K562 (cell line): ENCODE data around the gene RTL10. TPM values are rescaled to one million over a fixed set of nuclear protein-coding genes. Genes with fewer than 3 reads are reported as not detected.

Source experiments
- DMBX1 ChIP-seq: fragments of 250-450 bp; sonication (Bioruptor Pico); IDR thresholded peaks from 2 replicates; pipeline ENCODE4 v1.8.0; 2022; ENCODE audit warnings: inconsistent platforms, mild to moderate bottlenecking, moderate library complexity, borderline replicate concordance
- GTF2E2 ChIP-seq: fragments of 200-800 bp; sonication (Bioruptor generic); IDR thresholded peaks from 2 replicates; pipeline ENCODE4 v1.6.1; 2016; ENCODE audit warnings: missing genetic modification characterization, missing compliant biosample characterization
- MTA2 ChIP-seq: fragments of 450-650 bp; IDR thresholded peaks from 2 replicates; pipeline ENCODE4 v1.6.1; 2016; ENCODE audit warnings: low read depth
- MXI1 ChIP-seq: IDR thresholded peaks from 2 replicates; pipeline ENCODE4 v1.6.1; 2011; ENCODE audit warnings: low read depth, mild to moderate bottlenecking, improper control_type of control experiment, low read length
- POLR2H ChIP-seq: IDR thresholded peaks from 2 replicates; pipeline ENCODE4 v1.6.1; 2016; ENCODE audit warnings: missing genetic modification characterization, low read depth, mild to moderate bottlenecking, control low read depth, missing compliant biosample characterization, moderate library complexity
- RB1 ChIP-seq: fragments of 450-650 bp; IDR thresholded peaks from 2 replicates; pipeline ENCODE4 v1.6.1; 2017; ENCODE audit warnings: low read depth, mild to moderate bottlenecking
- RBM14 ChIP-seq: fragments of 200-400 bp; formaldehyde crosslinking; IDR thresholded peaks from 2 replicates; pipeline ENCODE4 v1.6.1; 2018; ENCODE audit warnings: low read depth, mild to moderate bottlenecking, low read length, moderate library complexity, borderline replicate concordance; ENCODE audit not compliant: insufficient read depth
- SETDB1 ChIP-seq: IDR thresholded peaks from one replicate; pipeline ENCODE4 v1.6.1; 2012; ENCODE audit warnings: low read length, control low read depth, inconsistent platforms
- SMARCA4 ChIP-seq: fragments of 450-650 bp; IDR thresholded peaks from 2 replicates; pipeline ENCODE4 v1.6.1; 2016
- ZNF184 ChIP-seq: sonication (generic); formaldehyde crosslinking; IDR thresholded peaks from 2 replicates; pipeline ENCODE4 v1.5.0; 2020; ENCODE audit warnings: missing genetic modification reagents
- ZNF584 ChIP-seq: fragments of 200-800 bp; sonication (Bioruptor generic); IDR thresholded peaks from 2 replicates; pipeline ENCODE4 v1.6.1; 2016; ENCODE audit warnings: low read depth, mild to moderate bottlenecking, missing genetic modification characterization, missing compliant biosample characterization
- ZNF79 ChIP-seq: fragments of 250-450 bp; sonication (Bioruptor Pico); IDR thresholded peaks from 2 replicates; pipeline ENCODE4 v1.4.0; 2020; ENCODE audit warnings: low read depth, mild to moderate bottlenecking, moderate library complexity
- polyA plus RNA-seq, 8 experiments: library from polyadenylated mRNA; depleted of rRNA in 4 of 8; stranded (reverse) in 5 of 8; unstranded in 3 of 8; fragments of >200 nt; fragmentation: Nextera tagmentation in 2 of 8; fragmentation: Illumina TruSeq in 1 of 8; extraction: Ambion mirVana in 2 of 8; extraction: Trizol in 1 of 8; gene quantifications; 2 replicates each; pipeline versions ENCODE4 v1.2.1 to v1.2.3, GENCODE V29; 2011 to 2014; ENCODE audit warnings: inconsistent platforms in 1 of 8, missing spikeins in 1 of 8
- total RNA-seq, 7 experiments: library from RNA; depleted of rRNA in 6 of 7; stranded (reverse); fragments of >200 nt in 6 of 7; fragmentation: Illumina TruSeq in 2 of 7; extraction: Trizol in 2 of 7; gene quantifications; 2 replicates each; pipeline versions ENCODE4 v1.2.1 to v1.2.3, GENCODE V29; 2011 to 2021; ENCODE audit warnings: low replicate concordance in 1 of 7
- TF ChIP-seq, protein P1 (sequence below): fragments of 150-350 bp; conservative IDR thresholded peaks from 2 replicates; pipeline ENCODE4 v1.6.1; 2014; ENCODE audit warnings: low read length
- TF ChIP-seq, protein P2 (sequence below): fragments of 450-650 bp; formaldehyde crosslinking; IDR thresholded peaks from 2 replicates; pipeline ENCODE4 v1.4.0; 2022; ENCODE audit warnings: missing genetic modification characterization
- TF ChIP-seq, protein P3 (sequence below), 2 experiments: fragments of 450-650 bp in 1 of 2; sonication (generic) in 1 of 2; formaldehyde crosslinking in 1 of 2; IDR thresholded peaks; 2 replicates each; pipeline versions ENCODE4 v1.7.1 to v1.9.0; 2016 to 2022; ENCODE audit warnings: inconsistent platforms in 1 of 2, mild to moderate bottlenecking in 1 of 2, missing genetic modification reagents in 1 of 2

Gene RTL10
- total and polyA plus RNA-seq, 9 of the 15 experiments (the other 6 are each of a cell fraction or from before 2014, with no cell fraction given) = 19.8 to 75.5 (median 32.5) TPM

DNA sequence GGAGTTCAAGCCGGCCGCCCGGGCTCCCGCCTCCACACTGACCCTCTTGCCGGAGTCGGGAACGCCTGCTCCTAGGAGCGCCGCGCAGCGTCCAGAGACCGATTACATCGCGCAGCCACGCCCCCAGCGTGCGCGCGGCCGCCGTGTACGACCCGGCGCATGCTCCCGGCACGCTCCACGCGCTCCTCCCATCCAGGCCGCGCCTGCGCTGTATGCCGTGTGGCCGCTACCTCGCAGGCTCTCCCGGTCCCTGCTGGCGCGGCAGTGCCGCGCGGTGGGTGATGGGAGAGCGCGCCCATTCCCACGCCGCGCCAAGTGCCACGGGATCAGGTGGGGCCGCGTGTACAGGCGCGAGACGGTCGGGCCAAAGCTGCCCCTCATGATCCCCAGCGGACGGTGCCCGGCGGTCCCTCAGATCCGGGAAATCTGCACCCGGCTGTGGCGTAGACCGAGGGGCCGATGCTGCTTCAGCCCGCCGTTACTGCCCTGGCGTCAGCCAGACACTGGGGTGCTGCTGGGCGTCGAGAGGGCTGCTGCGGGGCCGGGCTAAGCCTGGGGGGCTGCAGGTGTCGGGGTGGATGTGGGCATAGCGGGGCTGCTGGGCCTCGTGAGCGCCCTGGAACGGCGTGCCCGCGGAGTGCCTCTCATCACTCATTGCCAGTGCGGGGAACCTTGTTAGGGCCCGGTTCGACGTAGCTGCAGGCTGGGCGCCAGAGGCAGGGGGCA lies at the start of gene RTL10, which contains the start of gene GNB1L (continued):
- TF ChIP-seq, protein P1, sequence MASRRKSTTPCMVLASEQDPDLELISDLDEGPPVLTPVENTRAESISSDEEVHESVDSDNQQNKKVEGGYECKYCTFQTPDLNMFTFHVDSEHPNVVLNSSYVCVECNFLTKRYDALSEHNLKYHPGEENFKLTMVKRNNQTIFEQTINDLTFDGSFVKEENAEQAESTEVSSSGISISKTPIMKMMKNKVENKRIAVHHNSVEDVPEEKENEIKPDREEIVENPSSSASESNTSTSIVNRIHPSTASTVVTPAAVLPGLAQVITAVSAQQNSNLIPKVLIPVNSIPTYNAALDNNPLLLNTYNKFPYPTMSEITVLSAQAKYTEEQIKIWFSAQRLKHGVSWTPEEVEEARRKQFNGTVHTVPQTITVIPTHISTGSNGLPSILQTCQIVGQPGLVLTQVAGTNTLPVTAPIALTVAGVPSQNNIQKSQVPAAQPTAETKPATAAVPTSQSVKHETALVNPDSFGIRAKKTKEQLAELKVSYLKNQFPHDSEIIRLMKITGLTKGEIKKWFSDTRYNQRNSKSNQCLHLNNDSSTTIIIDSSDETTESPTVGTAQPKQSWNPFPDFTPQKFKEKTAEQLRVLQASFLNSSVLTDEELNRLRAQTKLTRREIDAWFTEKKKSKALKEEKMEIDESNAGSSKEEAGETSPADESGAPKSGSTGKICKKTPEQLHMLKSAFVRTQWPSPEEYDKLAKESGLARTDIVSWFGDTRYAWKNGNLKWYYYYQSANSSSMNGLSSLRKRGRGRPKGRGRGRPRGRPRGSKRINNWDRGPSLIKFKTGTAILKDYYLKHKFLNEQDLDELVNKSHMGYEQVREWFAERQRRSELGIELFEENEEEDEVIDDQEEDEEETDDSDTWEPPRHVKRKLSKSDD = peak; percentile 76; the same call in 1 of the 2 replicates
- TF ChIP-seq MTA2 (no peak), SETDB1 (peak; percentile 100), ZNF79 (0 out of 2 replicates have a peak, but pooled peaks have one; percentile 5), GTF2E2 (tag) (no peak), RB1 (no peak), MXI1 (peak; percentile 96), SMARCA4 (no peak), ZNF584 (CRISPR knock-in tag) (no peak), POLR2H (tag) (no peak), ZNF184 (no peak), RBM14 (no peak), DMBX1 (peak; percentile 27; the same call in 1 of the 2 replicates)
- TF ChIP-seq, protein P2, sequence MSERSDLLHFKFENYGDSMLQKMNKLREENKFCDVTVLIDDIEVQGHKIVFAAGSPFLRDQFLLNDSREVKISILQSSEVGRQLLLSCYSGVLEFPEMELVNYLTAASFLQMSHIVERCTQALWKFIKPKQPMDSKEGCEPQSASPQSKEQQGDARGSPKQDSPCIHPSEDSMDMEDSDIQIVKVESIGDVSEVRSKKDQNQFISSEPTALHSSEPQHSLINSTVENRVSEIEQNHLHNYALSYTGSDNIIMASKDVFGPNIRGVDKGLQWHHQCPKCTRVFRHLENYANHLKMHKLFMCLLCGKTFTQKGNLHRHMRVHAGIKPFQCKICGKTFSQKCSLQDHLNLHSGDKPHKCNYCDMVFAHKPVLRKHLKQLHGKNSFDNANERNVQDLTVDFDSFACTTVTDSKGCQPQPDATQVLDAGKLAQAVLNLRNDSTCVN (CRISPR knock-in tag) = peak; percentile 67
- TF ChIP-seq, protein P3, sequence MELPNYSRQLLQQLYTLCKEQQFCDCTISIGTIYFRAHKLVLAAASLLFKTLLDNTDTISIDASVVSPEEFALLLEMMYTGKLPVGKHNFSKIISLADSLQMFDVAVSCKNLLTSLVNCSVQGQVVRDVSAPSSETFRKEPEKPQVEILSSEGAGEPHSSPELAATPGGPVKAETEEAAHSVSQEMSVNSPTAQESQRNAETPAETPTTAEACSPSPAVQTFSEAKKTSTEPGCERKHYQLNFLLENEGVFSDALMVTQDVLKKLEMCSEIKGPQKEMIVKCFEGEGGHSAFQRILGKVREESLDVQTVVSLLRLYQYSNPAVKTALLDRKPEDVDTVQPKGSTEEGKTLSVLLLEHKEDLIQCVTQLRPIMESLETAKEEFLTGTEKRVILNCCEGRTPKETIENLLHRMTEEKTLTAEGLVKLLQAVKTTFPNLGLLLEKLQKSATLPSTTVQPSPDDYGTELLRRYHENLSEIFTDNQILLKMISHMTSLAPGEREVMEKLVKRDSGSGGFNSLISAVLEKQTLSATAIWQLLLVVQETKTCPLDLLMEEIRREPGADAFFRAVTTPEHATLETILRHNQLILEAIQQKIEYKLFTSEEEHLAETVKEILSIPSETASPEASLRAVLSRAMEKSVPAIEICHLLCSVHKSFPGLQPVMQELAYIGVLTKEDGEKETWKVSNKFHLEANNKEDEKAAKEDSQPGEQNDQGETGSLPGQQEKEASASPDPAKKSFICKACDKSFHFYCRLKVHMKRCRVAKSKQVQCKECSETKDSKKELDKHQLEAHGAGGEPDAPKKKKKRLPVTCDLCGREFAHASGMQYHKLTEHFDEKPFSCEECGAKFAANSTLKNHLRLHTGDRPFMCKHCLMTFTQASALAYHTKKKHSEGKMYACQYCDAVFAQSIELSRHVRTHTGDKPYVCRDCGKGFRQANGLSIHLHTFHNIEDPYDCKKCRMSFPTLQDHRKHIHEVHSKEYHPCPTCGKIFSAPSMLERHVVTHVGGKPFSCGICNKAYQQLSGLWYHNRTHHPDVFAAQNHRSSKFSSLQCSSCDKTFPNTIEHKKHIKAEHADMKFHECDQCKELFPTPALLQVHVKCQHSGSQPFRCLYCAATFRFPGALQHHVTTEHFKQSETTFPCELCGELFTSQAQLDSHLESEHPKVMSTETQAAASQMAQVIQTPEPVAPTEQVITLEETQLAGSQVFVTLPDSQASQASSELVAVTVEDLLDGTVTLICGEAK (IDR thresholded peaks at IDR 0.05) = no peak
- TF ChIP-seq, protein P3 (CRISPR knock-in tag; IDR thresholded peaks at IDR 0.05) = no peak
